ENCODE results near the gene STKLD1. TPM values are rescaled to one million over a fixed set of nuclear protein-coding genes. Genes with fewer than 3 reads are reported as not detected.

The STKLD1 gene
- total RNA-seq, 4 donors from 2014 or later, result 0.93 to 1.3 TPM; not detected in 2

- H3K27ac ChIP-seq, result no peak overlapping the region
- H3K4me1 ChIP-seq, result peaks cover 0 to 67% (median 40%) of the 10 kb centered on the region in 3 donors
- H3K9me3 ChIP-seq, result no peaks in the 10 kb centered on the region
- H3K36me3 ChIP-seq, result peaks cover 0 to 75% of the 10 kb centered on the region in 2 donors
- TF ChIP-seq EP300 (IDR thresholded peaks at IDR 0.05) (no peak), CTCF (IDR thresholded peaks at IDR 0.05) (no peak), POLR2AphosphoS5 (IDR thresholded peaks at IDR 0.05) (no peak), POLR2A (IDR thresholded peaks at IDR 0.05) (no peak)
- ATAC-seq, result no peak
- H3K27me3 ChIP-seq, result no peaks in the 10 kb centered on the region
- 61 to 90% methylated on average over 7 of the region's 18 CpGs for WGBS, 2 donors (ENCODE audit: low coverage in 1 of 2)
- H3K4me3 ChIP-seq, result no peak overlapping the region
Observed at GRCh38 chr9:133368249-133368881, 7.8 kb upstream of the STKLD1 start.

- Histone ChIP-seq H3K9me3 (no peaks in the 10 kb centered on the region), H3K27me3 (no peaks in the 10 kb centered on the region), H3K36me3 (peaks cover 0 to 65% of the 10 kb centered on the region in 2 donors), H3K27ac (no peak overlapping the region), H3K4me3 (no peak overlapping the region), H3K4me1 (peaks cover 0 to 77% (median 46%) of the 10 kb centered on the region in 3 donors)
- no peak for ATAC-seq
- WGBS, 2 donors (ENCODE audit: low coverage in 1 of 2), result 50% methylated on average over 1 of the region's 6 CpGs; no CpG with 5 or more reads in 1 of the 2 donors
- TF ChIP-seq POLR2A (IDR thresholded peaks at IDR 0.05), result no peak
- no peak for TF ChIP-seq CTCF (IDR thresholded peaks at IDR 0.05)
- no peak for TF ChIP-seq POLR2AphosphoS5 (IDR thresholded peaks at IDR 0.05)
- no peak for TF ChIP-seq EP300 (IDR thresholded peaks at IDR 0.05)
Observed at GRCh38 chr9:133369422-133369821, 6.7 kb upstream of the STKLD1 start.

- Histone ChIP-seq H3K4me3 (no peak overlapping the region), H3K9me3 (no peaks in the 10 kb centered on the region), H3K4me1 (peaks cover 0 to 83% (median 49%) of the 10 kb centered on the region in 3 donors), H3K36me3 (peaks cover 0 to 60% of the 10 kb centered on the region in 2 donors), H3K27ac (no peak overlapping the region), H3K27me3 (no peaks in the 10 kb centered on the region)
- no peak for TF ChIP-seq EP300 (IDR thresholded peaks at IDR 0.05)
- TF ChIP-seq POLR2AphosphoS5 (IDR thresholded peaks at IDR 0.05), result no peak
- TF ChIP-seq POLR2A (IDR thresholded peaks at IDR 0.05), result no peak
- TF ChIP-seq CTCF (IDR thresholded peaks at IDR 0.05), result no peak
- 65 to 95% methylated on average over 3 of the region's 7 CpGs for WGBS, 2 donors (ENCODE audit: low coverage in 1 of 2)
- no peak for ATAC-seq
Observed at GRCh38 chr9:133369933-133370332, 6.2 kb upstream of the STKLD1 start.

- 80% methylated on average over 1 of the region's 9 CpGs; no CpG with 5 or more reads in 1 of the 2 donors for WGBS, 2 donors (ENCODE audit: low coverage in 1 of 2)
- peaks cover 0 to 52% of the 10 kb centered on the region in 2 donors for H3K36me3 ChIP-seq
- H3K27me3 ChIP-seq, result no peaks in the 10 kb centered on the region
- H3K4me3 ChIP-seq, result no peak overlapping the region
- TF ChIP-seq POLR2AphosphoS5 (IDR thresholded peaks at IDR 0.05) (no peak), CTCF (IDR thresholded peaks at IDR 0.05) (no peak), EP300 (IDR thresholded peaks at IDR 0.05) (no peak), POLR2A (IDR thresholded peaks at IDR 0.05) (no peak)
- H3K4me1 ChIP-seq, result peaks cover 0 to 84% (median 49%) of the 10 kb centered on the region in 3 donors
- H3K9me3 ChIP-seq, result no peaks in the 10 kb centered on the region
- H3K27ac ChIP-seq, result no peak overlapping the region
- no peak for ATAC-seq
Observed at GRCh38 chr9:133370685-133371084, 5.5 kb upstream of the STKLD1 start.

GRCh38 chr9:133371261-133371711 lies 4.9 kb upstream of the STKLD1 start:
- no peaks in the 10 kb centered on the region for H3K27me3 ChIP-seq
- H3K27ac ChIP-seq, result no peak overlapping the region
- H3K9me3 ChIP-seq, result no peaks in the 10 kb centered on the region
- no peak for TF ChIP-seq CTCF (IDR thresholded peaks at IDR 0.05)
- no peak for TF ChIP-seq POLR2A (IDR thresholded peaks at IDR 0.05)
- no peak for TF ChIP-seq EP300 (IDR thresholded peaks at IDR 0.05)
- TF ChIP-seq POLR2AphosphoS5 (IDR thresholded peaks at IDR 0.05), result no peak
- peaks cover 0 to 86% (median 49%) of the 10 kb centered on the region in 3 donors for H3K4me1 ChIP-seq
- no peak for ATAC-seq
- 56 to 61% methylated on average over 9 to 10 of the region's 12 CpGs for WGBS, 2 donors (ENCODE audit: low coverage in 1 of 2)
- peaks cover 0 to 46% of the 10 kb centered on the region in 2 donors for H3K36me3 ChIP-seq
- no peak overlapping the region for H3K4me3 ChIP-seq

All from gastroesophageal sphincter (tissue), 4 donors.